Measurements from ENCODE around the gene MGA.

Gene MGA

DNA sequence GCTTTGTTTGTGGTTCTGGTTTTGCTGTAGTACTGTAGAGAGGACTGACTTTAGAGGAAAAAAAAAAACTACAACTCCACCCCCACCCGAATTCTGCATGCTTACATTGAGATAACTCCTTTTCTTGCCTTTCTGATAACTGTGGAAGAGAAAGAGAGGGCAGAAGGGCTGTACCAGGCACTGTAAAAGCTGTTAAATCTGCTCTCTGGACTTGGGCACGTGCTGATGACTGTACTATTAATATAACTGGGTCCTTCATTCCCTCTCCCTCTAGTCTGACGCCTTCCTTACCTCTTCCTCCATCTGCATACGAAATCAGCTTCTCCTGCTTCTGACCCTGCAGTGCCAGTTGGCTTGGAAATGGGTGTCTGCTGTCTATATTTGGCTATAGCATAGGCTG lies 129.0 kb downstream of the MGA start:
- no peak for DNase-seq

DNA sequence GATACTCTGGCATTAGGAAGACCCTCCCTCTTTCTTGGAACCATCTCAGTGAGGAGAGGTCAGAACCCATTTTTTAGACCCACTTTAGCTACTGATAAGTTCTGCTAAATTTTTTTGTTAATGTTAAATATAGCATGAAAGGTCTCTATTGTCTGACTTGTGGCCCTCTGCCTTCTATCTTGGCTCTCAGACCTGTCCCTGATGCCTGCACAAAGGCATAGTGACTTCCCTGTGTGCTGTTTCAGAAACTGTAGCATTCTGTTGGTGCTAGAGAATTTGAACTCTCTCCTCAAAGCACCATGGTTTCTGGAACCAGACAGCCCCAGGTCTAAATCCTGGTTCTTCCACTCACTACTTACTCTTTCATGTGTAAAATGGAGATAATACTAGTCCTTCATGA lies 129.5 kb downstream of the MGA start:
- no peak for DNase-seq

DNA sequence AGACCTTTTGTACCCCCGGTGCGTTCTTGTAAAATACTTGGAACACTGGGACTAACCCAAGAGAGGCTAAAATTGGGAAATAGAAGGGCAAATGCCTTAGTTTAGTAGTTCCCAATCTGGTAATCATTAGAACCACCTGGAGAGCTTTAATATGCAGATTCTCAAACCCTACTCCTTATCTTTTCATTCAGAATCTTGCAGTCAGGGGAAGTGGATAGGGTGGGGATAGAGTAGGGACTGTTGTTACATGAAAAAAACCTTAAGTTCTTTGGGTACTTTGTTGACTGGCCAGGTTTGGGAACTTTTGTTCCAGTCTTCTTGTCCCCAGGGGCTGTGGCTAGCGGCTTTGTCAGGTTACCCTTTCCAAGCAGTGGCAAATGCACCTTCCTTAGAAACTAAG lies 130.0 kb downstream of the MGA start:
- no peak for DNase-seq

DNA sequence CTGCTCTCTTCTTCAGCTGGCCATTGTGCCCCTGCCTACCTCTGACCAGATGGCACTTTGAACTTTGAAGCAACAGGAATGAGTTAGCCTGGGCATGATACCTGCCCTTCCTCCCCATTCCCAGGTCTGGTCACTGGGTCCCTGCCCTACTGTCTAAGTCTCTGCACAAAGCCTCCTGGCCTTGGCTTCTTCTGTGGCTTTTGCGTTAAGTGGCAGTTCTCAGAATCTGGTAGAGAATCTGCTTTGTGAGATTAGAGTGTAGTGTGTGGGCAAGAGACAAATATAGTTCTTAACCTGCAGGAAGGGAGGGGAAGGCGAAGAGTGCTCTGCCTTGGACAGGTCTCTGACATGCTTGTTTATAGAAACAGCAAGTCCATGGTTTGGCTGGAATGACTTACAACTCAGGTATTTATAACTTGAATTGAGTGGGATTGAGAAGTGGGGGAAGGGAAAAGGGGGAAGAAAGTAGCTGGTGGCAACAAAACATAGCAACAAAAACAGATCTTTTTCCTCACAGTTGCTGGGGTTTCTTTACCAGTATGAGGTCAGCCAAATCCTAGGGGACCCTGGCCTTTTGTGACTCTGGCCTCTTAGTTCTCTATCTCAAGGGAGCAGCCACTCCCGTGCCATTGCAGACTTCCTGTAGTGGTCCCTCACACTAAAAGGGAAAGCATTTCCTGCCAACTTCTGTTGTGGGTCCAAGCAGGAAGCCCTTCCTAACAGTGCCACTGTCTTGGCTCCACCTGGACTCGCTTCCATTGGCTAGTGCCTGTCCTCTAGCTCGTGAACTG lies 130.7 kb downstream of the MGA start:
- DNase-seq, result no peak

DNA sequence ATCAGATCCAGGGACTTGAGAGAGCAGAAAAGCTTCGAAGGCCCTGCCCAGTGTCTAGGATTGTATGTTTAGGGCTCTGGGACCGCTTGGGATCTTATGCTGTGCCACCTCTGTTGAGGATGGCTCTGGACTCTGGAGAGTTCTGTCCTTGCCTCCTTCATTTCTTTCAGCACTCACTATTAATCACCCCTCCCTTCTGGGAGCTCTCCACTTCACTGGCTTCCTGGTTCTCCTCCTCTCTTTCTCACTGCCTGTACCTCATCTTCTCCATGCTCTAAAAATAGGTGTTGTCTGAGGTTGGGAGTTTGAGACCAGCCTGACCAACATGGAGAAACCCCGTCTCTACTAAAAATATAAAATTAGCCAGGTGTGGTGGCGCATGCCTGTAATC lies 131.3 kb downstream of the MGA start:
- DNase-seq, result no peak

DNA sequence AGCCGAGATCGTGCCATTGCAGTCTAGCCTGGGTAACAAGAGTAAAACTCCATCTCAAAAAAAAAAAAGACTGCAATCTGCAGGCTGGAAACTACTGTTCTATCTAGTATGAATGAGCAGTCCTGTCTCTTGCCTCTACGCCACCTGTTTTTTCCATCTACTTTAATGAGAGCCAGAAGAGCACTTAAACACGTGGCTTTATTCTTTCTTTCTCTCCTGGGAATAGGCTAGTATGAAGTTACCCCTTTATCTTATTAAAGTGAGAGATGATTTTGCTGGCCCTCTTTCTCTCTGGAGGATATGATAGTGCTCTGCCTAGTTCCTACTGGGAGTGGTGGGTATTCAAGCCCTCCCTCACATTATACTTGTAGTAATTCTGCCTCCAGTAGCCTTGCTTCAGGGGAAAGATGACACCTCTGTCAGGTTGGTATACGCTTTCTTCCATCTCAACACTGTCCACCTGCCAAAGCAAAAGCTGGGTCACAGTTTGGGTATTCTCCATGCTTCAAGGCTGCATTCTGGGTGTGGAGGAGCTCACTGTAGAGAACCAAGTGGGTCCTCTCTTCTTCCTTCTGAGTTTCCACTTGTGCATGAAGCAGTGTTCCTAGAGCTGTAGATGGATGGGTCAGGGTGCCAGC lies 131.9 kb downstream of the MGA start:
- peak; percentile 86 to 98 for DNase-seq

DNA sequence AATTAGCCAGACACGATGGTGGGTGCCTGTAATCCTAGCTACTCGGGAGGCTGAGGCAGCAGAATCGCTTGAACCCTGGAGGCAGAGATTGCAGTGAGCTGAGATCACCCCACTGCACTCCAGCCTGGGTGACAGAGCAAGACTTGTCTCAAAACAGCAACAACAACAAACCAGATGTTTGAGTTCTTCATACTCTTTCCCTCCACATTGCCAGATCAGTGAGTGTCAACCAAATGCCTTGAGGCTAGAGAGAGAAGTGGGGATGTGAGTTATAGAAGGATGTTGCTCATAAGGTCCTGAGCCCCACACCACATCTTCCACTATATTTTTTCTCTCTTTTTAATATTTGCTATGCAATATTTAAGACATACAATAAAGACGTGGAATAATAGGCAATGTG lies 133.9 kb downstream of the MGA start:
- no peak for DNase-seq

DNA sequence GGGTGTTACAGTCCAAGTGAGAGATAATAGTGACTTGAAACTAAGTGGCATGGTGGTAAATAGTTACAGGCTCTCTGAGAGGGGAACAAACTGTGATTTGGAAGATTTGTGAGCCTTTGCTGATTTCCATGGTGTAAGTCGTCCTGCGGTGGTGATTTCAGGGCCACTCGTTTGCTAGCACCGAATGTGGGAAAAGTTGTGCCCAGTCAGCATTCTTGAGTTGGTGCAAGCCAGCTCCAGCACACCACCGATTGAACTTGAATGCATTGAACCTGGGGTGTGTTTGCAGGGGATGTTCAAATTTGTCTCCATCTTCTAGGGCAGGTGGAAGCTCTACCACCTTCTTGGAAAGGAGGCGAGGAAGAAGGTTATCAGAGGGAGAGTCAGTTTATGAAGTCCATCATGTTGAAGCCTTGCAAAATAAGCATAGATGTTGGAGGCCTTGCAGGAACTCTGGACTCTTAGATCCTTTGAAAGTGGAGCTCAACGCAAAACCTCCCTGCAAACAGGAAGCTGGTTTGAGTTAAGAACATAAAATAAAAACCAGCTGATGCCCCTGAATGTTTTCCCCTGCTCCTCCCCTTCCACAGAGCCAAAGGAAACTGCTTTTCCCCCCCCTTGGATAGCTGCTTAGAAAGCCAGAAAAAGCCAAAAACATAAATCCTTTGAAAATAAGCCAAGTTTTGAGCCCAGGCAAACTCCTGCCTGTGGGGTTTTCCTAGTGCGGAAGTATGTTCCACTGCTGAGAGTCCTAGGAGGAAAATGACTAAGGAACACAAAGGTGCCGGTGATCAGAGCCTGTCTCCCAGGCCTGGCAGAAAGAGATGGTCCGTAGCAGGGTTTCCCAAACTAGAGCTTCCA lies 136.0 kb downstream of the MGA start:
- DNase-seq, result no peak

DNA sequence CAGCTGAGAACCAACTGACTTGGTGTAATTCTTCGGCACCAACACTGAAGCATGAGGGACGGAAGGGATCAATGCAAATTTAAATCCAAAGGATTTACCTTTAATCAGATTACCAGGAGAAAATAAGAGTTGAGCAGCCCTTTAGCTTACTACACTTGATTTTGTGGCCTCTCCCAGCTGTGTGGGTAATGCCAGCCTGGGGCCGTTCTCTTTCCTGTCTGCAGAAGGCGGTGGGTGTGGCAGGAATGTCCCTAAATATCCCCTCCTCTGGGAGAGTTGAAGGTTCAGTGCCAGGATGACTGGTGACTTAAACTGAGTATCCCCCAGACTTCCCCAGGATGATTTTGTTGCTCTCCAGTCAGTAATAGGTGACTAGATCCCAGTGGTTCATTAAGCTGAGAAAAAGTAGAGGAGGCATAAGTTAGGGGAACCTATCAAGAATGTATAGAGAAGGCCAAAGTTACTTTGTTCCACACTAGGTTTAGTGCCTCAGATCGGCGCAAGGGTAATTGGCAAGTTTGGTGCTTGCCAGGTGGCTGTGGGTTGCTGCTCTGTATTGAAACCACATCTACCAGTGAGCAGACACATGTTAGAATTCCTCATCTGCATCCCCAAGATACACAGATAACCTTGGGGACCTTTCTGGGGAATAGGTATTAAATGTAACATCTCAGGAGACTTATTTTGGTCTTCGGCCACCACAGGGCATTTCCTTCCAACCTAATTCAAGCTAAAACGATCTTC lies 137.2 kb downstream of the MGA start:
- DNase-seq, result peak; percentile 20 to 77

DNA sequence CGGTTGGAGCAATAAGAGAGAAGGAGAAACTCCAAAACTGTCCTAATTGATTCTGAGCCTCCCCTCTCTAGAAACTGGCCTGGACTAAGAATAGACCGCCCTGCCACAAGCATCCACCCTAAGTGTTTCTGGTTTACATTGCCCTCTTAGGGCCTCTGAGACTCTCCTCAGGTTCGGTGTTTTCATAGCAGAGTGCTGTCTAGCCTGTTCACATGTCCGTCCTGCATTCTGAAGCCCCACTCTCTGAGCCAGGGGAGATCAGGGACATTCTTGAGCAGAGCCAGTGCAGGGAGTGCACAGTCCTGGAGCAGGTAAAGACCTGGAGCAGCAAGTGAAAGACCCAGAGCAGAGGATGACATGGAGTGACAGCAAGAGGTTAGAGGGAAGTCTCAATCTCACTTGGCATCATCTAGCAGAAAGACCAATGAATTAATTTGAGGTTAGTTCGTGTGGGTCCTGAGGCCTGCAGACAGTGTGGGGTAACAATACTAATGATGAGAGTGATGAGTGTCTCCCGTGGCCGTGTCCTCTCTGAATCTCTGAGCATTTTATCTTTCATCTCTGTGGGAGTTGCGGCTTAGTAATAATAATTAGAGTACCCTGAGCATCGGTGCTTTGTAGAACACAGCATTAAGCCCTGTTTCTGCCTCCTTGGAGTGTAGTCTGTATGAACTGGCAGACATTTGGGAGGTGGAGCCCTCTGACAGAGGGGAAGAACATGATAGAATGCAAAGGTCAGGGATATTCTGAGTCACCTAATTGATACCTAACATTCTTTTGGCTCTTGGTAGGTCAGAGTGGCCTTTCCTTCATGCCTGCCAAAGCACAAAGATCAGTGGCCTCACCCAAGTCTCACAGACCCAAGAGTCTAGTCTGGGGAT lies 138.6 kb downstream of the MGA start:
- no peak for DNase-seq

DNA sequence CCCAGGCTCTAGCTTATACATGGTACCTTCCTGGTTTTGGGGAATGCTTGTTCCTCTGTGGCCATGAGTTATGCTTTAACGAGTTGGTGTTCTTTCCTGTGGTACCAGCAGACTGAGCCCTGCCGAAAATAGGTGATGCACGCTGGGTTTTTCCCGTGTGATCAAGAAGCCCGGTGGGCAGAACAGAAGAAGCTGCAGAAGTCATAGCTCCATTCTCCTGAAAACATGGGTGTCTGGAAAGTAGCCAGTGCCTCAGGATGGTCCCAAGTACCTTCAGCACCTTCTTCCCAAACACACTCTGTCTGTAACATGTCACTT lies 139.2 kb downstream of the MGA start:
- DNase-seq, result no peak

DNA sequence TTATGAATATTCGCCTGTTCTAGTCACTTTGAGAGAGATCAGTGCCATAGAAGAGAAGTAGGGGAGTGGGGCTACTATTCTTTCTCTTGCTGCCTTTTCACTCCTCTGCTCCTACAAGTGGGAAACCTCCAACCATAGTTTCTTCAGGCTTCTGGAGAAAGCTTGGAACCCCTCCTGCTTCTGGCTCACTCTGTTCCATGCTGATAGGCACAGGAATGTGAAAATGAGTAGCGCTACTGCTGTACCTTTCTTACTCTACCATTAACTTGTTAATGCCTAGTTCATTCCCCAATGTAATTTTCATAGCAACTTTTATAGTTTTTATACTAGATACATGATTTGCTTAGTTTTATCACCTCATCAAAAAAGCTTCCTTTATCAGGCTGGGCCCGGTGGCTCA lies 141.0 kb downstream of the MGA start:
- DNase-seq, result no peak

DNA sequence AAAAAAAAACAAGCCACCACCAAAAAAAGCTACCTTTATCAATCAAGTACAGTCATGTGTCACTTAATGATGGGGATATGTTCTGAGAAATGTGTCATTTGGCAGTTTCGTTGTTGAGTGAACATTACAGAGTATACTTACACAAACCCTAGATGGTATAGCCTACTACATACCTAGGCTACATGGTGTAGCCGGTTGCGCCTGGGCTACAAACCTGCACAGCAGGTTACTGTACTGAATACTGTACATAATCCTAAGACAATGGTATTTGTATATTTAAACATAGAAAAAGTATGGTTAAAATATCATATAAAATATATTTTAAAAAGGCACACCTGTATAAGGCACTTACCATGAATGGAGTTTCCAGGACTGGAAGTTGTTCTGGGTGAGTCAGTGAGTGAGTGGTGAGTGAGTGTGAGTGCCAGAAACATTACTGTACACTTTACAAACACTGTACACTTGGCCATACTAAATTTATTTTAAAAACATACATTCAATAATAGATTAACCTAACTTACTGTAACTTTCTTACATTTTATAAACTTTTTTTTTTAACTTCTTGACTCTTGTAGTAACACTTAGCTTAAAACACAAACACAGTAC lies 141.7 kb downstream of the MGA start:
- DNase-seq, result no peak

DNA sequence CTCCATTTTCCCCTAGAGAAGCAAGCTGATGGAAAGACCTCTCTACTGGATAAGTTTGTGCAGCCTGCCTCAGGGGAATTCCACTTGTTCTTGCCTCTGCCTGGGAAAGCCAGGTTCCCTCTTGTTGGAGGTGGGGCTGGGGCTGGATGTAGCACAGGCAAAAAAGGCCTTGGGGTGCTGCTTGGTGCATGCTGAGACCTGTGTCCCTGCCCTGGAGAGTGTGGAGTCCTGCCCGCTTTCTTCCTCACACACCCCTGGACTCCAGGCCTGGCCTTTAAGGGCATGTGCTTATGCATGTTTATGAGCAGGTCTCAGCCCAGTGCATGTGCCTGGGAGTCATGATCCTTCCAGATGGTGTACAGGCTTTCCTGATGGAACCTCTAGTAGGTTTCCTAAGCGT lies 144.2 kb downstream of the MGA start:
- DNase-seq, result peak in 1 of 2 experiments; percentile 45

DNA sequence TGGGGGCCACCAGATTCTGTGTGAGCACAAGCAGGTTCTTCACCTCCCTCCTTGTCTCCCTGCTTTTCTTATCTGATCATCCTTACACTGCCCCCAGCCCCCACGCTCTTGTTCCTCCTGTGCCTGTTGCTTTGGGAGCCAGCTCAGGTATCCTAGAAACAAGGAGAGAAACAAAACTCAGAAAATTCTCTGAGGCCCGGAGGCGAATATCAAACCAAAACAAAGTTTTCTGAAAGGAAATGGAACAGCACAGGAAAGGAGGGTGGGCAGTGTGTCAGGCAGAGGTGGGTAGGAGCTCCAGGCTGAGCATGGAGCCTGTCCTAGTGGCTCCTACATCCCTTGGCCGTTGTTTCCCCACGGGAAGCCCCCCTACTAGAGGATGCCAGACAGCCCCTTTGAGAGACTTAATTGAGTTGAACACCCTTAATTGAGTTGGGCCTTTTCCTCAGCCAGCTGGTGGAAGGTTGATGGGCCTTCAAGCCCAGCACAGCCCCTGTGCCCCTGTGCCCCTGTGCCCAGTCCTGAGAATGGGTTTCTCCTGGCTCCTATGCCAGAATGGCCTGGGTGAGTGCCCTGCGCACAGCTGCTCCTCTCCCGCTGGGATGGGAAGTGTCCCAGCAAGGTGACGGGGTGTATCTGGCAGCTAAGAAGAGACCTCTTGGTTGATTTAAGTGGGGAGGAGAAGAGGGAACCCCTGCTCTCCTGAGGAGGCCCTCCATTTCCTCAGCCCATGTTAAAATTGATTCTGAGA lies 144.9 kb downstream of the MGA start:
- DNase-seq, result no peak

DNA sequence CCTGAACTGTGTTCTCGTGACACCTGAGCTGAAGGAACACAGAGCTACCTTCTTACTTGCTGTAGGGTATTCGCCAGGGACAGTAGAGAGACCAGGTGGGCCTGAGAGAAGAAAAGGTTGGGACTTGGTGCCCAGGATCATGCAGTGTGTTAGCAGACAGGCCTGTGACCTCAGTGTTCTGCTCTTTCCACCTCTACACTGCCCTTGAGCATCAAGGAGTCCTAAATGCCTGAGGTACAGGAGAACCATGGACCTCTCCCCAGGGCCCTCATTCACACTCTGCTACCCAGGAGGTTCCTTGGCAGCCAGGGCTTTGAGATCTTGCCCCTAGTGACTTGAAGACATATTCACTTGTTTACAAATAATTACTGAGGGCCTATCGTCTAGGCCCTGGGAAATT lies 145.5 kb downstream of the MGA start:
- no peak for DNase-seq

DNA sequence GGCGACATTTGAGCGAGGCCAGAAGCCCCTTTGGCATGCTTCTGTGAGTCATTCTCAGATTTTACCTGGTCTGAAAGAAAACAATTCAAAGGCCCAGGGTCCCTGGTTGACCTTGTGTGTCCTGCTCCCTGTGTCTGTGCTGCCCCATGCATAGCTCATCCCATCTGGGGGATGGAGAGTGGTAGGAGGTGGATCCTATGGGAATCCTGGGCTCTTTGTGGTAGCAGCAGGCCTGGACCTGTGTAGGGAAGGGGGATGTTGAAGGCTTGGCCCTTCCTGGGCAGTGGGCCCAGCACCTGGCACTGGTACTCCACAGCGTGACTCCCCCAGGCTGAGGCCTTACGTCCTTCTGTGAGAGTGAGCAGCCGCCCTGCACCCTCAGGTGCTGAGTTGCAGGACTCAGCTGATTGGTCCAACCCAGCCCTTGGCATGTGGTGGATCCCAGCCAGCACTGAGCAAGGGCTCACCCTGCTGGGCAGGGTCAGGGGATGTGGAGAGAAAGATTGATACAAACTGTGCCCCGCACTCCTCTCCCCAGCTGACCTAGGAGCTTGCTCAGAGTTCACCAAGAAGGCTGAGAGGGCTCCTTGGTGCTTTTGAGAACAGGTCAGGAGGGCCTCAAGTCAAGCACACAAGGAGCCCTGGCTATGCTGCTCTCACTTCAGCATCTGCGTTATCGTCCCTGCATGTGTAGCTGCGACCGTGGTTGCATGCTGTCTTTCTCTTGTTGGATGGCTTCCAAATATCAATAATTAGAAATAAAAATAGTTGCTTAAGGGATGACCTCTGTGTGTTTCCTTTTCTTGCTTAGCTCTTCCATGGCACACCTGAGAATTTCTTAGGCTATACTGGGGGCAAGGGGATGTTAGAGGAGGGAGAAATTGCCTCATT lies 146.3 kb downstream of the MGA start:
- no peak for DNase-seq

DNA sequence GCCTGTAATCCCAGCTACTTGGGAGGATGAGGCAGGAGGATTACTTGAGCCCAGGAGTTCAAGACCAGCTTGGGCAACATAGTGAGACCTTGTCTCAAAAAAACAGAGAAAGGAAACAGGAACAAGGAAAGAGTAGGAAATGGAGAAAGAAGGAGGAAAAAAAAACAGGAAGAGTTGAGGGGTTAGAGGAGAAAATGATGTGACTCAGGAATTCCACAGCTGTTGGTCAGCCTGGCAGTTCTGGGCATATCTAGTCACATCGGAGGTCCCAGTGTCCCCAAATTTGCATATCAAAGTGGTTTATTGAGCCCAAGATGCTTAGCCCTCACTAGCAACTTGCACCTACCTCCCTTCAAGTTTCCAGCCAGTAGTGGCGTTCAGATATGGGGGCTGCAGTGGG lies 148.9 kb downstream of the MGA start:
- no peak for DNase-seq

DNA sequence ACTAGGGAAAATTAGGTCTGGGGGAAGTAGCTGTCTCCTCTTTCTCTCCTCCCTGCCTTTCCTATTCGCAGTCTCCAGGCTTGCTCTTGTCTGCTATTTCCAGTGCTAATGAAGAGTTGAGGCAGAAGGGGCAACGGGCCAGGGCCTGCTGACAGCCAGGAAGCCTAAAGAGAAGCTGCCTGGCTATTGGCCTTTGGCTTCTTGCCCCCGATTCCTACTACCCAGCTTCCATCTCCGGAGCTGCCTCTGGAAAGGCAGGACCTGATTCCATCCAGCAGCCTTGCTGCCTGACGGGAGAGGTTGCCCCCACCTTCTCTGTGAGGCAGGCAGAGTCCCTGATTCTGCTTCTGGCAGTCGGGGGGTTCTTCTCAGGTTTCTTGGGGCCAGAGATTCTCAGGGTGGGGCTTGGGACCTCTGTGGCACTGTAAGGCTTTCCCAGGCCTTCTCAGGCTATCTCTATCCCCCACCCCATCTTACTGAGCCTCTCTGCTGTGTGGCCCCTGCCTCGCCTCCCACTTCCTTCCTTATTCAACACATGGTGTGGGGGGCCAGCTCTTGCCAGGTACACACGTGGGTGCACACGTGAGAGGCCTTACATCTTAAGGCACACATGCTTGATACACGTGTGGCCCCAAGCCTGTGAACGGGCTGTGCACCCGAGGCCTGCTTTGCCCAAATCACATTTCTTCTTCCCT lies 149.5 kb downstream of the MGA start:
- DNase-seq, result no peak
